Neural cell (in vitro differentiated cells): ENCODE data around the gene CMBL.

Experiments used
- POLR2AphosphoS5 ChIP-seq: IDR thresholded peaks from 2 replicates; pipeline ENCODE4 v1.6.1; 2012
- TF ChIP-seq, protein P1 (sequence below): fragments of 450-650 bp; IDR thresholded peaks from 2 replicates; pipeline ENCODE4 v1.5.1; 2014; ENCODE audit warnings: antibody characterized with exemption, mild to moderate bottlenecking, moderate library complexity; ENCODE audit not compliant: poor library complexity, severe bottlenecking

DNA sequence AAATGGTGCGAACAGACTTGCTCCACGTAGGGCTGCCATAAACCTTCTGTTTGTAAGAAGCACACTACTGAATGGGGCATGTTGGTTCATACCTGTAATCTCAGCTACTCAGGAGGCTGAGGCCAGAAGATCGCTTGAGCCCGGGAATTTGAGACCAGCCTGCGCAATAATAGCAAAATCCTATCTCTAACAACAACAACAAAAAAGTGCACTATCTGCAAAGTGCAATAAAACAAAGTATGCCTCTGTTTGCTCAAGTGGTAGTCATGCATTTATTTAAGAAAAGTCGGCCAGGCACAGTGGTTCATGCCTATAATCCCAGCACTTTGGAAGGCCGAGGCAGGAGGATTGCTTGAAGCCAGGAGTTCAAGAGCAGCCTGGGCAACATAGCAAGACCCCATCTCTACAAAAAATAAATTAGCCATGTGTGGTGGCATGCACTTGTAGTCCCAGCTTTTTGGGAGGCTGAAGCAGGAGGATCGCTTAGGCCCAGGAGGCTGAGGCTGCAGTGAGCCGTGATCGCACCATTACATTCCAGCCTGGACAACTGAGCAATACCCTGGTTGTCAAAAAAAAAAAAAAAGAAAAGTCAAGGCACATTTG lies 63.3 kb downstream of the CMBL start:
- TF ChIP-seq, protein P1, sequence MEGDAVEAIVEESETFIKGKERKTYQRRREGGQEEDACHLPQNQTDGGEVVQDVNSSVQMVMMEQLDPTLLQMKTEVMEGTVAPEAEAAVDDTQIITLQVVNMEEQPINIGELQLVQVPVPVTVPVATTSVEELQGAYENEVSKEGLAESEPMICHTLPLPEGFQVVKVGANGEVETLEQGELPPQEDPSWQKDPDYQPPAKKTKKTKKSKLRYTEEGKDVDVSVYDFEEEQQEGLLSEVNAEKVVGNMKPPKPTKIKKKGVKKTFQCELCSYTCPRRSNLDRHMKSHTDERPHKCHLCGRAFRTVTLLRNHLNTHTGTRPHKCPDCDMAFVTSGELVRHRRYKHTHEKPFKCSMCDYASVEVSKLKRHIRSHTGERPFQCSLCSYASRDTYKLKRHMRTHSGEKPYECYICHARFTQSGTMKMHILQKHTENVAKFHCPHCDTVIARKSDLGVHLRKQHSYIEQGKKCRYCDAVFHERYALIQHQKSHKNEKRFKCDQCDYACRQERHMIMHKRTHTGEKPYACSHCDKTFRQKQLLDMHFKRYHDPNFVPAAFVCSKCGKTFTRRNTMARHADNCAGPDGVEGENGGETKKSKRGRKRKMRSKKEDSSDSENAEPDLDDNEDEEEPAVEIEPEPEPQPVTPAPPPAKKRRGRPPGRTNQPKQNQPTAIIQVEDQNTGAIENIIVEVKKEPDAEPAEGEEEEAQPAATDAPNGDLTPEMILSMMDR, result no peak
- TF ChIP-seq POLR2AphosphoS5, result no peak
